Measurements from ENCODE around the gene EXOC2. TPM values are rescaled to one million over a fixed set of nuclear protein-coding genes. Genes with fewer than 3 reads are reported as not detected.
A peak's percentile ranks its signal among the peaks of the same experiment; 100 is the strongest.

EXOC2 gene
- total and polyA plus RNA-seq, 4 experiments from 2014 or later: 38.2 to 48.3 (median 46.1) TPM

DNA sequence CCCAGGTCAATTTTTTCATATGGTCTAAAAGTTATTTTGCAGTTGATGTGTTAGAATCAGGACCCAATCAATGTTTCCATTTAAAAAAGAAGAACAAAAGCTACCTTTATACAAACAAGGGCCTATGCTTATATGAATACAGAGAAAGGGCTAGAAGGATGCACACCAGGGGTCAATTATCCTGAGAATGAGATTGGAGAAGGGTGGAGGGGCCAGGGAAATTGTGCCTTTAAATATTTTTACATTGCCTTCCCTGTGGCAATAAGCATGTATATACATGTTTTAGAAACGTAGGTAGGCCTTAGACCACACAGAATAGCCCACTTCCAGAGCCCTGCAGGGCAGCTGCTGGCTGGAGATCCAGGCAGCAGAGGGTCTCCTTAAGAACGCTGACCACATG, 12.7 kb downstream of the EXOC2 start:
- no peak overlapping the region for H3K4me3 Mint-ChIP-seq
- H3K4me3 ChIP-seq (ENCODE audit: low read length in 2 of 2): no peak overlapping the region
- no peaks in the 10 kb centered on the region for H3K9me3 ChIP-seq (ENCODE audit: control insufficient read depth in 1 of 2, low read length in 2 of 2)
- no peaks in the 10 kb centered on the region for H3K36me3 ChIP-seq (ENCODE audit: insufficient read depth, low read length)
- ChIA-PET CTCF (ENCODE audit: partially characterized antibody) (no interaction called here), POLR2A (ENCODE audit: partially characterized antibody) (interaction anchor here (1.0 kb wide), 1 partner anchor 13 kb away, joined by 5 read pairs; the partner anchor contains the start of gene EXOC2)
- no peaks in the 10 kb centered on the region for H3K9me3 Mint-ChIP-seq
- peak overlapping the region in 1 of 7 donors; percentile 30 for H3K27ac Mint-ChIP-seq
- H3K27me3 ChIP-seq (ENCODE audit: insufficient read depth, low read length): no peaks in the 10 kb centered on the region
- peaks cover 9 to 12% of the 10 kb centered on the region in 2 donors for H3K36me3 Mint-ChIP-seq
- H3K27me3 Mint-ChIP-seq: no peaks in the 10 kb centered on the region
- peaks cover 40 to 57% (median 50%) of the 10 kb centered on the region in 4 donors for H3K4me1 Mint-ChIP-seq
- intact Hi-C loops (cut with micrococcal nuclease): no loop called here
- no peak overlapping the region for H3K27ac ChIP-seq (ENCODE audit: low read depth, low read length)
- peaks cover 33% of the 10 kb centered on the region for H3K4me1 ChIP-seq (ENCODE audit: insufficient read depth, low read length)
- DNase-seq: no peak

DNA sequence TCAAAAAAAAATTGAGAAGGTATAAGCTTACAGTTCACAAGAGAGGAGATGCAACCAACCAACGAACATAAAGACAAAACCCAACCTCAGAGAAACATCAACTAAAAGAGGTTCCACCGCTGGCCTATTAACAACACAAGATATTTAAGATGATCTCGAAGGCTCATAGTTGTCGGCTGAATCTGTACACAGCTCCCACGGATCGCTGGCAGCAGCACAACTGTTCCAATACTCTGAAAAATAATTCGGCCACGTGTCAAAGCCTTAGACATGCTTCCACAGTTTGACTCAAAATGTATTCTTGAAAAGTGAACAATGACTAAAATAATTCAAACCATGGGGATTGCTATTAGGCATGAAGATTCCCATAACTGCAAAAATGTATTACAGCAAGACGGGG, 13.7 kb downstream of the EXOC2 start:
- peaks cover 41 to 58% (median 51%) of the 10 kb centered on the region in 4 donors for H3K4me1 Mint-ChIP-seq
- intact Hi-C loops (cut with micrococcal nuclease): no loop called here

GRCh38 chr6:678520-678919, 14.4 kb downstream of the EXOC2 start:
- Histone ChIP-seq H3K27me3 (ENCODE audit: insufficient read depth, low read length) (no peaks in the 10 kb centered on the region), H3K4me1 (ENCODE audit: insufficient read depth, low read length) (peaks cover 16% of the 10 kb centered on the region), H3K36me3 (ENCODE audit: insufficient read depth, low read length) (no peaks in the 10 kb centered on the region), H3K9me3 (ENCODE audit: control insufficient read depth in 1 of 2, low read length in 2 of 2) (no peaks in the 10 kb centered on the region), H3K4me3 (ENCODE audit: low read length in 2 of 2) (no peak overlapping the region), H3K27ac (ENCODE audit: low read depth, low read length) (no peak overlapping the region)
- Mint-ChIP-seq H3K36me3 (peaks cover 9 to 13% of the 10 kb centered on the region in 2 donors), H3K9me3 (no peaks in the 10 kb centered on the region), H3K27ac (no peak overlapping the region), H3K4me3 (no peak overlapping the region), H3K27me3 (no peaks in the 10 kb centered on the region), H3K4me1 (peaks cover 35 to 51% (median 44%) of the 10 kb centered on the region in 4 donors)
- intact Hi-C loops (cut with micrococcal nuclease): no loop called here
- POLR2A ChIA-PET (ENCODE audit: partially characterized antibody): no interaction called here
- DNase-seq: no peak
- CTCF ChIA-PET (ENCODE audit: partially characterized antibody): no interaction called here

More for the DNA sequence above, 13.7 kb downstream of the EXOC2 start:
- H3K27ac ChIP-seq (ENCODE audit: low read depth, low read length): no peak overlapping the region
- no peaks in the 10 kb centered on the region for H3K36me3 ChIP-seq (ENCODE audit: insufficient read depth, low read length)
- no peaks in the 10 kb centered on the region for H3K27me3 ChIP-seq (ENCODE audit: insufficient read depth, low read length)
- Mint-ChIP-seq H3K36me3 (peaks cover 9 to 13% of the 10 kb centered on the region in 2 donors), H3K27ac (no peak overlapping the region), H3K27me3 (no peaks in the 10 kb centered on the region), H3K4me3 (no peak overlapping the region), H3K9me3 (no peaks in the 10 kb centered on the region)
- ChIA-PET CTCF (ENCODE audit: partially characterized antibody) (no interaction called here), POLR2A (ENCODE audit: partially characterized antibody) (interaction anchor here (1.0 kb wide), 1 partner anchor 14 kb away, joined by 5 read pairs; the partner anchor contains the start of gene EXOC2)
- no peaks in the 10 kb centered on the region for H3K9me3 ChIP-seq (ENCODE audit: control insufficient read depth in 1 of 2, low read length in 2 of 2)
- peaks cover 23% of the 10 kb centered on the region for H3K4me1 ChIP-seq (ENCODE audit: insufficient read depth, low read length)
- no peak overlapping the region for H3K4me3 ChIP-seq (ENCODE audit: low read length in 2 of 2)
- no peak for DNase-seq

DNA sequence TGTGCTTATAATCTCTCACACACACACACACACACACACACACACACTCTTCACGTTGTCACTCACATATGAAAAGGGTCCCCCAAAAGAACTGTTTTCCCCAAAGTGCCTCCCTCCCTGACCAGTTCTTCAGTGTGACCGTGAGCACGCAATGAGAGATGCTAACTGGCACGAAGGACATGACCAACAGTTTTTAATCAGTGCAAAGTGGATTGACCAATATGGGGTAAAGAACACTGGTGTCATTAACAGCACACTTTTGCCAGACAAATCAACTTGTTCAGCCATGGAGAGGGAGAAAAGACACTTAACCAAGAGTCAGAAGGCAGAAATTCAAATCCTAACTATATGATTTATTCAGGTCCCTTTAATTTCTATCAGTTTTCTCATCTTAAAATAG, 15.0 kb downstream of the EXOC2 start:
- Histone ChIP-seq H3K4me3 (ENCODE audit: low read length in 2 of 2) (no peak overlapping the region), H3K27me3 (ENCODE audit: insufficient read depth, low read length) (no peaks in the 10 kb centered on the region), H3K4me1 (ENCODE audit: insufficient read depth, low read length) (peaks cover 11% of the 10 kb centered on the region), H3K9me3 (ENCODE audit: control insufficient read depth in 1 of 2, low read length in 2 of 2) (no peaks in the 10 kb centered on the region), H3K36me3 (ENCODE audit: insufficient read depth, low read length) (no peaks in the 10 kb centered on the region), H3K27ac (ENCODE audit: low read depth, low read length) (no peak overlapping the region)
- Mint-ChIP-seq H3K4me3 (no peak overlapping the region), H3K27me3 (no peaks in the 10 kb centered on the region), H3K4me1 (peaks cover 29 to 45% (median 40%) of the 10 kb centered on the region in 4 donors), H3K36me3 (peaks cover 9 to 13% of the 10 kb centered on the region in 2 donors), H3K9me3 (no peaks in the 10 kb centered on the region), H3K27ac (no peak overlapping the region)
- no peak for DNase-seq
- intact Hi-C loops (cut with micrococcal nuclease): no loop called here
- CTCF ChIA-PET (ENCODE audit: partially characterized antibody): no interaction called here
- POLR2A ChIA-PET (ENCODE audit: partially characterized antibody): no interaction called here

DNA sequence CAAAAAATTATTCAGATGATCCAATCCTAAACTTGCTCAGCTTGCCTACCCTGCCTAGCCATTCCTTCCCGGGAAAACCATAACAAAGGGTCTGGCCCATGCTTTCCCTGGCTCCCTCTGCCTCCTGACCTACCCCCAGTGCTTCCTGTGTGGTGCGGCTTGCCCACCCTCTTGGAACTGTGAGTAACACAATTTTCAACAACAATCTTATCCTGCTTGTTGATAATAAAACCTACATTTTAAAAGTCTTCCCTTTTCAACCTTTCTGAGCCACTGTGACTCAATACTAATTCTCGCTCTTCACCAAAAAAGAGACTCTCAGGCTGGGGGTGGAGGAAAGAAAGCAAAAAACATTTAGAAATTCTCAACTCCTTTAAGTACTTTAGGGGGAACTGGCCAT, 18.0 kb downstream of the EXOC2 start:
- H3K27me3 Mint-ChIP-seq: no peaks in the 10 kb centered on the region
- intact Hi-C loops (cut with micrococcal nuclease): no loop called here
- no peaks in the 10 kb centered on the region for H3K27me3 ChIP-seq (ENCODE audit: insufficient read depth, low read length)
- no peak overlapping the region for H3K4me3 ChIP-seq (ENCODE audit: low read length in 2 of 2)
- no peaks in the 10 kb centered on the region for H3K9me3 ChIP-seq (ENCODE audit: control insufficient read depth in 1 of 2, low read length in 2 of 2)
- no peak for DNase-seq
- H3K4me3 Mint-ChIP-seq: peak overlapping the region in 1 of 8 donors; percentile 38
- peaks cover 0 to 4% (median 0%) of the 10 kb centered on the region in 8 donors for H3K9me3 Mint-ChIP-seq
- CTCF ChIA-PET (ENCODE audit: partially characterized antibody): no interaction called here
- H3K27ac Mint-ChIP-seq: peak overlapping the region in 1 of 7 donors; percentile 23
- POLR2A ChIA-PET (ENCODE audit: partially characterized antibody): no interaction called here
- H3K36me3 Mint-ChIP-seq: peaks cover 12 to 17% of the 10 kb centered on the region in 2 donors
- H3K27ac ChIP-seq (ENCODE audit: low read depth, low read length): no peak overlapping the region
- H3K4me1 ChIP-seq (ENCODE audit: insufficient read depth, low read length): no peaks in the 10 kb centered on the region
- peaks cover 19 to 31% (median 27%) of the 10 kb centered on the region in 4 donors for H3K4me1 Mint-ChIP-seq
- peaks cover 3% of the 10 kb centered on the region for H3K36me3 ChIP-seq (ENCODE audit: insufficient read depth, low read length)

DNA sequence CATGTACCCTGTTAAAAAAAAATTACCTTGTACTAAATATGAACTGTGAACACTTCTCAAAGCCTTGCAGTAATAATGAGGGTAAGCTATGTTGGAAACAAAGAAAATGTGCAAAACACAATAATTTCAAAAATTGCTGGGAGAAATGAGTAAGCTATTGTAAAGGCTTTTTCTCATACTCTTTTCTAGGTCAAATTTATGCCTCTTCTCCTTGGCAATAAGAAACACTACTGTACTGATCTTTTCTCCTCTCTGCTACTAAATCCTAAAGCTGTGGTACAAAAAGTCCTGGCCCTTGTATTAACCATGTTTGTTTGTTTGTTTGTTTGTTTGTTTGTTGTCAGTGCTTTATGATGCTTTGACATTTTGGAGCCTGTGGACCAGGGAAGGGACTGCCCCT, 18.5 kb downstream of the EXOC2 start:
- no peak for DNase-seq
- Mint-ChIP-seq H3K4me1 (peaks cover 19 to 33% (median 22%) of the 10 kb centered on the region in 4 donors), H3K27ac (peak overlapping the region in 2 of 7 donors; percentile 23 to 26), H3K36me3 (peaks cover 10 to 17% of the 10 kb centered on the region in 2 donors), H3K4me3 (peak overlapping the region in 1 of 8 donors; percentile 10), H3K9me3 (peaks cover 0 to 4% (median 0%) of the 10 kb centered on the region in 8 donors), H3K27me3 (no peaks in the 10 kb centered on the region)
- Histone ChIP-seq H3K4me1 (ENCODE audit: insufficient read depth, low read length) (no peaks in the 10 kb centered on the region), H3K27ac (ENCODE audit: low read depth, low read length) (no peak overlapping the region), H3K27me3 (ENCODE audit: insufficient read depth, low read length) (no peaks in the 10 kb centered on the region), H3K9me3 (ENCODE audit: control insufficient read depth in 1 of 2, low read length in 2 of 2) (no peaks in the 10 kb centered on the region), H3K4me3 (ENCODE audit: low read length in 2 of 2) (no peak overlapping the region), H3K36me3 (ENCODE audit: insufficient read depth, low read length) (peaks cover 3% of the 10 kb centered on the region)
- POLR2A ChIA-PET (ENCODE audit: partially characterized antibody): no interaction called here
- intact Hi-C loops (cut with micrococcal nuclease): no loop called here
- CTCF ChIA-PET (ENCODE audit: partially characterized antibody): no interaction called here

DNA sequence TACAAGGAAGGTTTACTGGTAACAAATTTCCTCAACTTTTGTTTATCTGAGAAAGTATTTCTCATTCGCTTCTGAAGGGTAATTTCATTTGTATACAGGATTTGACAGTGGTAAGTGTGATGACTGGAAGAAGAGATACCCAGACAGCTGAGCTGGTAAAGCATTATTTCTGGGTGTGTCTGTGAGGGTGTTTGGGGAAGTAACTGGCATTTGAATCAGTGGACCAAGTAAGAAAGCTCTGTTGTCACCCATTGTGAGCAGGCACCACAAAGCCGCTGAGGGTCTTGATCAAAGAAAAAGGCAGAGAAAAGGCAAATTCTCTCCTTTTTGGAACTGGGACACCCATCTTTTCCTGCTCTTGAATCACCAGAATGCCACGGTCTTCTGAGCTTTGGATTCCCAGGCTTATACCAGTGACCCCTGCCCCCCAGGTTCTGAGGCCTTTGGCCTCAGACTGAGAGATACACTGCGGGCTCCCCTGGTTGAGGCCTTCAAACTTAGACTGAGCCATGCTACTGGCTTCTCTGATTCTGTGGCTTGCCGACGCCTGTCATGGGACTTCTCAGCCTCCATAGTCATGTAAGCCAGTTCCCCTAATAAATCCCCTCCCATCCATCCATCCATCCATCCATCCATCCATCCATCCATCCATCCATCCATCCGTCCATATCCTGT, 25.5 kb downstream of the EXOC2 start:
- peak overlapping the region in 1 of 7 donors; percentile 4 for H3K27ac Mint-ChIP-seq
- peaks cover 14 to 37% of the 10 kb centered on the region in 2 donors for H3K36me3 Mint-ChIP-seq
- Histone ChIP-seq H3K4me1 (ENCODE audit: insufficient read depth, low read length) (peaks cover 14% of the 10 kb centered on the region), H3K4me3 (ENCODE audit: low read length in 2 of 2) (no peak overlapping the region), H3K27ac (ENCODE audit: low read depth, low read length) (no peak overlapping the region), H3K9me3 (ENCODE audit: control insufficient read depth in 1 of 2, low read length in 2 of 2) (no peaks in the 10 kb centered on the region), H3K27me3 (ENCODE audit: insufficient read depth, low read length) (no peaks in the 10 kb centered on the region), H3K36me3 (ENCODE audit: insufficient read depth, low read length) (peaks cover 3% of the 10 kb centered on the region)
- ChIA-PET CTCF (ENCODE audit: partially characterized antibody) (no interaction called here), POLR2A (ENCODE audit: partially characterized antibody) (no interaction called here)
- no peaks in the 10 kb centered on the region for H3K27me3 Mint-ChIP-seq
- intact Hi-C loops (cut with micrococcal nuclease): no loop called here
- H3K4me1 Mint-ChIP-seq: peaks cover 34 to 48% (median 40%) of the 10 kb centered on the region in 4 donors
- no peak for DNase-seq
- peaks cover 0 to 14% (median 5%) of the 10 kb centered on the region in 8 donors for H3K9me3 Mint-ChIP-seq
- H3K4me3 Mint-ChIP-seq: peak overlapping the region in 1 of 8 donors; percentile 28

Data from CD4-positive, alpha-beta memory T cell (primary cell).